GM21390 (cell line): ENCODE data around the gene RASAL3.
"Not testable (repeated sequence)": the region's sequence is repeated elsewhere in the genome, so short reads cannot be mapped to it uniquely, and the experiment has no call there.

ENCODE experiments used
- ATAC-seq: cut with Tn5 transposase; IDR thresholded peaks from one replicate; pipeline ENCODE4 v1.9.1; 2021; ENCODE audit not compliant: unreplicated experiment

The RASAL3 gene

DNA sequence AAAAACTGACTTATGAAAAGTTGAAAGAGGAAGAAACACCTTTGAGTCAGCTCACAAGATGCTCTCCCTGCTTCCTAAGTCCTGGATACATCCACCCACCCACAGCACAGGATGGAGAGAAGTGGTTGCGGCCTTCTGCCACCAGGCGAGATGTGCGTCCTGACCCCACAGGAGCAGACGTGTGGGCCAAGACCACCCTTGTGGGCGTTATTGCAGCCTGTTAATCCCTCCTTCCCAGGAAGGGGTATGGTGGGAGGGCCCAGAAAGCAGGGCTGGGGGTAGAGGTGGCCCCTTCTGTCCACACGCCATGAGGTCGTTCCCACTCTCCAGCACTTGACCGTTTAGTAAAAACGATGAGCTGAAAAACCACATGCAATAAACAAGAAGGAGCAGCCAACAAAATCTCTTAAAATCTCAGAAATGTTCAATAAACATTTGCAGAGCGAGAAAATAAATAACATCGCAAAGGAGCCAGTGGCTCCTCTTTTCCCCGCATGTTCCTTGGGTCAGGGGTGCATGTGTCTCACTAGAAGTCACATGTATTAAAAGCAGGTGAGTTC is 43.1 kb downstream of the RASAL3 start:
- ATAC-seq = no peak

DNA sequence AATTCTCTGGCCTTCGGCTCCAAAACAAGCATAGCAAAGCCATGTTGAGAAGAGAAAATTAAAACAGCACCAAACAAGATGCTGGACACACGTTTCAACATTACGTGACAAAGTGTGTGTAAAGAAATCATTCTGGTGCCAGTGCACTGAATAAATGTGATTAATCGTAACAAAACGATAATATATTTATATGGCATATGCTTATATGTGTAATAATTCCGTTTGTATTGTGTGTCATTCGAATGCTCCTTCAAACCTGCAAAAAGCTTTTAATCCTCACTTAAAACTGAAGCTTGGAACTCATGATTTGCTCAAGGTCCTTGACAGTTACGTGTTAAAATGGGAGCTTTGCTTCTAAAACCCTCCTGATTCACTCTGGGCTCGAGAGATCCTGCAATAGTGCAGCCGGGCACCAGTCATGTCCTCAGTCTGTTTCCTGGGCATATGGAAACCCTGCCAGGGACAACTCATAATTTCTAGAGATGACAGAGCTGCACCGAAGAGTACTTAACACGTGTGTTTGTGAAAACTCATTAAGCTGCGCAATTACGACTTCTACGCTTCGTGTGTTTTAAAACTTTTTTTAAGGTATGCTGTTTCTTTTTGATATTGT is 44.8 kb downstream of the RASAL3 start:
- no peak for ATAC-seq

DNA sequence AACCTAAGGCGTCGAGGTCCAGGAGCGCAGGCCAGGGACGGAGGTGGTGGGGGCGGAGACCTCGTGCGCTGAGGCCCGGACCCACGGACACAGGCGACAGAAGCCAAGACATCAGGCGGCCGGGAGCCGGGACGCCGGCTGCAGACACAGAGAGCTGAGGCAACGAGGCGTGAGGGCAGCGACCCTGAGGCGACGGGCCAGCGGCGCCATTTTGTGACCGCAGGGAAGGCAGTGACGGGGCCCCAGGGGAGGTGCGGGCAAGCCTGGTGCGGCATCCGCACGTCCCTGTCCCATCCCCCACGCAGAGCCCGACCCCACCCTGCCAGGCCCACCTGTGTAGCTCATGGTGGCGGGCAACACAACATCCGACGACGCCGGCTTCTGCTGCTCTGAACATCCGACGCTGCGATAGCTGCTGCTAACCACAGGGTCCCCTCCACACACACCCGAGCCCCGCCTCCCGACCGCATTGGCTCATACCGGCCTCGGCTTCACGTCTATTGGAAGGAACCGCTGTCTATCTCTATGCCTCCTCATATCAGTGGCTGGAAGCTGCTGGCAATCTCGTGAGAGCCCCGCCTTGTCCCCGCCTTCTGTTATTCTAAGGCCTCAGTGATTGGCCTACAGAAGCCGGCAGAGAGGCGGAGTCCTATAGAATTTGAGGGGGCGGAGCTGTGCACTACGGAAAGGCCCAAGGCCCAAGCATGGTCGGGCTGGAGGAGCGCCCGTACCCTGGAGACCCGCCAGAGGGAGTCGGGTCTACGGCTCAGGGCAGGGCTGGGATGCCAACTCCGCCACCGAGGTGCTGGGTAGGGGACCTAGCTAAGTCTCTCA is 45.5 kb downstream of the RASAL3 start, which contains the start of gene AKAP8L:
Gene AKAP8L, minus strand, starts transcription at position 410 of the 834 bp plus-strand sequence. Its CDS starts 65 bp downstream, at position 345.
- ATAC-seq = peak; percentile 92

DNA sequence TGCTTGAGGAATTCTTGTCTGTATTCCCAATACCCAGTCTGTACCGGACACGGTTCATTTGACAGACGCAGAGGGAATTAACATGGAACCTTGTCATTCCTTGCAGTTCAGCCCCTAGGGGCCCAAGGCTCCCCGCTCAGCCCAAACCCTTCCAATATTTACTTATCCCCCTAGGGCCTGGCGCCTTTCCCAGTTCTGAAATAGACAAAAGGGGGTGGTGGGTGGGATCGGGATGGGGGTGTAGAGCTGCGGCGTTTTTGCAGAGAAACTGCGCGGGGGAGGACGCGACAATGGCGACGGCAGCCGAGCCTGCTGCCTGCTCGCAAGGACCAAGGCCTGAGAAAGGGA is 46.1 kb downstream of the RASAL3 start:
- no peak for ATAC-seq

DNA sequence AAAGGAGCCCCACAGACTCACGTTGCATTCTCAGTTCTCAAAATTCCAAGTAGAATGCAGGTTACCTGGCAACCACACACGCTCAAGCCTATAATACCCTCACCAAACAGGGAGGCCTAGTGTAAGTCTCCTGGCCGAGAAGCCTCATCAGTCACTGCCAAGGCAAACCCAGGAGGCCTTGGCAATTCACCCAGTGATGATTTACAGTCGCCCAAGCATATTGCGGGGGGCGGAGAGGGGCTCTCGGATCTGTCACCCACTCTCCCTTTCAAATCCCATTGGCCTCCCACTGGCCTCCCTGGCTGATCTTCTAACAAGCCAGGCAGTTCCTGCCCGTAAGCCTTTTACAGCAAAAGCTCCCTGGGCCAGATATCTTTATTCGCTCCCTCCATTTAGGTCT is 46.6 kb downstream of the RASAL3 start:
- ATAC-seq = no peak

DNA sequence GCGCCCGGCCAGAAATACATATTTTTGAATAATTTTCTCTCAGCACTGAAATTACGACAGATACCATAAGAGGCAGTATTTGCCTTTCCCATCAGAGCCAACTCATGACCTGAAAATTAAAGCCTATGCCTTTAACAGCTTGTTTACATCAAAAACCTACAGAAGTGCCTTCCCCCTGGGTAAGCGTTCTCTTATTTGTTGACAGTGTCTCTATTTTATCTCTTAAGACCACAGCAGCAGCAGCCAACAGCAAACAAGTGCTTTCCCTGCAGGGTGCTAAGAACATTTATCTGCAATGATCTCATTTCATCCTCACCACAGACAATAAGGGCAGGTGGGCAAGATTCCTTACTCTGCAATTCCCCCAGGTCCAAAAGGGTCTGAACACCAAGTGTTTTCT is 51.5 kb downstream of the RASAL3 start:
- ATAC-seq = no peak

DNA sequence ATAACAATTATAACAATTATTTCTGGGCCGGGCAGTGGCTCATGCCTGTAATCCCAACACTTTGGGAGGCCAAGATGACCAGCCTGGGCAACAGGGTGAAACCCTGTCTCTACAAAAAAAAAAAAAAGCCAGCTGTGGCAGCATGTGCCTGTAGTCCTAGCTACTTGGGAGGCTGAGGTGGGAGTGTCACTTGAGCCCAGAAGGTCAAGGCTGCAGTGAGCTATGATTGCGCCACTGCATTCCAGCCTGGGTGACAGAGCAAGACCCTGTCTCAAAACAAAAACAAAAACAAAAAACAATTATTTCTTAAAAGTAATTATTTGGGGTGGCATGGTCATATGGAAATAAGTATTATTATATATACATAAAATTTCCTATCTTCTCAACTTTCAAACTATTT is 53.0 kb downstream of the RASAL3 start:
- not testable (repeated sequence) for ATAC-seq

DNA sequence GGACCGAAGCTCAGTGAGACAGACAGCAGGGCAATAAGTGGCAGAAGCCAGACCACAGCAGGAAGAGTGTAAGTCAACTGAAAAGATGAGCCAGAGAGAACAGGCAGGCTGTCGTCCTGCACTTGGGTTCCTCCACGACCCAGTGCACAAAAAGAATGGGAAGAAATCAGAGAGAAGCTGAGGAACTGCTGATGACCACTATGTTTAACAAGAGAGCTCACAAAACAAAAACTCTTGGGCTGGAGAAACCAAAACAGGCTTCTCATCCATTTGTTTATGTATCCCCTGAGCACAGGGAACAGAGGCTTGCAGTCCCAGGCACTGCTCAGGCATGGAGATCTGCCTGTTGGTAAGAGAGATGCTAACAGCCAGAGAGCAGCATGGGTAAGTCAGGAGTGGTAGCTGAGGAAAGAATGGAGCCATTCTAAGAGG is 59.5 kb downstream of the RASAL3 start:
- ATAC-seq = no peak

DNA sequence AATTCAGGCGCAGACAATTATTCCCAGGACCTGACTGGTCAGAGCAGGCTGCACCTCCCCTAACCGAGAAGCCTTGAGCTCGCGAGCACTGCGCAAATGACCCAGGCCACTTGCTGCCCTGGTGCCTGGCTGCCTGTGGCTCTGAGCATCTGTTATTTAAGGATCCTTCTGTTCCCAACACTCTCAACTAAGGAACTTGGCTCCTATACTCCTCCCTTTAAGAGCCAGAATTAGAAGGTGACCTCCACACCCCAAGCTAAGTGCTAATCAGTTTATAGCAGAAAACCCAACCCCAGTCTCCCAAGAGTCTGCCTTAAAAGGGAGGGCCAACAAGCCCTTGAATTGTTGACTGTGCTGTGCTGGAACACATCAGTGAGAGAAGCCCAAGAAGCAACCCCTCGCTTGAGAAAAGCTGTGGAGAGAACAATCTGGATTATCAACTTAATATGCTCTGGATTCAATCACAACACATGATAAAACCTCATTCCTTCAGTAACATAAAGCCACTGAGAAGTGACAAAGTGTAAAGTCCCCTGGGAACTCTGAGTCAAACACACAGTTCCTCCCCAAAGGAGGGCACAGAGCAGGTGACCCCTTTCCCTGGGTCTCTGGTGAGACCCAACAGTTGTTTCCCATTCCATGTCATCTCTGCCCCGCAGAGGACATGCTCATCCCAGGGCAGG is 60.1 kb downstream of the RASAL3 start:
- no peak for ATAC-seq

DNA sequence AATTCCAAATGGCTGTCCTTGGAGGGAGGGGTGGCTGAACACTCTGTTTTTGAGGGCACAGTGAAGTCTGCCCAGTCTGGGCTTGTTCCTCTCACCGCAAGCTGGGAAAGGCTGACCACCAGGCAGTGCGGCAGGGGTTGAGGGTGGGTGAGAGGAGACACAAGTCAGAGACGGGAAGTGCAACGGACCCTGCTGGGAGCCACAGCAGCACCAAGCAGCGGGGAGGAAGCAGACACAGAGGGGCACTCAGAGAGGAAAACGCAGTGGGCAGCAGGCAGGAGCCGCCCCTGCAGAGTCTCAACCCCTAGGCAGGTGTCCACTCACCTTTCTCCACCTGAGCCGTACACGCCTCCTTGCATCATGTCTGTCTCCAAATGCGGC is 61.2 kb downstream of the RASAL3 start:
- ATAC-seq = no peak

DNA sequence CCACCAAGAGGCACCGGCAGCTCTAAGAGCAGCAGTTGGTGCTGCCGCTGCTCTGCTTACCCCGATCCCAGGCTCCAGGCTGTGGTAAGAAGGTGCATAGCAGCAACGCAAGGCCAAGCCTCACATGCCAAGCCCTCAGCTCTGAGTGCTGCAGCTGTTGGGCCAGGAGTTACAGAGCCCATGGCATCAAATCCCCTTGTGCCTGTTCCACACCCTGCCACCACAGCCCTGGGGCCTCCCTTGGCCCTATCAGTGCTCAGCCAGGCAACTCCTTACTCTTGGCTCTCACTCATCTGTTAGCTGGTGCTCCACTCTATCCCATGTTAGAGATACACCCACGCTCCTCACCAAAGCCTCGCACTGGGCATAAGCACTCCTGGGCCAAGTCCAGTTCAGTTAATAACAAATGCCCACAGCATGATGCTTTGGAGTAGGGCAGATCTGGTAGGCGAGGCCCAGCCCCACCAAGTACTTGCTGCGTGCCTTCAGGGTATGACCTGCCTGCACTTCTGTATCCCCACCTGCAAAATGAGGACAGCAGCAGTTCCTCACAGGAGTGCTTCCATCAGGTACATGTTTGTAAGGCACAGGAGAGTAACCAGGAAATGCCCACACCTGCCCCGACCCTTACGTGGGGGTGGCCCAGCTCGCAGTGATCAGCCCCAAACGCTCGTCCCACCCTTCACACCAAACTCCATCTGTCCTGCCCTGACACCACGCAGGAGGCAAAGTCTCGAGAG is 61.8 kb downstream of the RASAL3 start:
- no peak for ATAC-seq
